ENCODE data around the gene TSSK2.

DNA sequence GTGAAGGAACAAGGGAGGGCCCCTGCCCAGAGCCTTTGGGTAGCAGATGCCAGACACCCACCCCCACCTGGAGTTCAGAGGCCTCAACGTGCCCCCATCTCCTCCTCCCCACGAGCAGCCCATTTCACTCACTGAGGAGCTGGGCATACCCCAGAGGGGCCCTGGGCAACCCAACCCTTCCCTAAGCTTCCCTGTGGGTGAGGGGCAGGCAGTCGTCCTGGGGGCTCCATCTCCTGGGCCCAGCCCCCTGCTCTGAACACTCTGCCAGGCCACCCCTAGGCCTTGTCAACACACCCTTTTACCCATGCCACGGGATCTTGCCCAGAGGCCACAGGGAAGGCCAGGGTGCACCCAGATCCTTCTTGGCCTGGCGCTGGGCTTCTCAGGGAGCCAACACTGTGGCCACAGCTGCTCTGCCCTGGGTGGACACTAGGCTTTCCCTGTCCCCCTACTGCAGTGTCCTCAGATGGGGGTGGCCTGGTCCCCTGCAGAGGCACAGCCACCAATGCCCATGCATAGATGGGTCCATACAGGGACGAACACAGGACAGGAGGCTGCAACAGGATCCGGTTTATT, 44.0 kb downstream of the TSSK2 start:
- TF ChIP-seq, protein P1, sequence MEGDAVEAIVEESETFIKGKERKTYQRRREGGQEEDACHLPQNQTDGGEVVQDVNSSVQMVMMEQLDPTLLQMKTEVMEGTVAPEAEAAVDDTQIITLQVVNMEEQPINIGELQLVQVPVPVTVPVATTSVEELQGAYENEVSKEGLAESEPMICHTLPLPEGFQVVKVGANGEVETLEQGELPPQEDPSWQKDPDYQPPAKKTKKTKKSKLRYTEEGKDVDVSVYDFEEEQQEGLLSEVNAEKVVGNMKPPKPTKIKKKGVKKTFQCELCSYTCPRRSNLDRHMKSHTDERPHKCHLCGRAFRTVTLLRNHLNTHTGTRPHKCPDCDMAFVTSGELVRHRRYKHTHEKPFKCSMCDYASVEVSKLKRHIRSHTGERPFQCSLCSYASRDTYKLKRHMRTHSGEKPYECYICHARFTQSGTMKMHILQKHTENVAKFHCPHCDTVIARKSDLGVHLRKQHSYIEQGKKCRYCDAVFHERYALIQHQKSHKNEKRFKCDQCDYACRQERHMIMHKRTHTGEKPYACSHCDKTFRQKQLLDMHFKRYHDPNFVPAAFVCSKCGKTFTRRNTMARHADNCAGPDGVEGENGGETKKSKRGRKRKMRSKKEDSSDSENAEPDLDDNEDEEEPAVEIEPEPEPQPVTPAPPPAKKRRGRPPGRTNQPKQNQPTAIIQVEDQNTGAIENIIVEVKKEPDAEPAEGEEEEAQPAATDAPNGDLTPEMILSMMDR (IDR thresholded peaks at IDR 0.05; ENCODE audit: insufficient read depth, low read depth, low read length): no peak
- TF ChIP-seq EZH2 (IDR thresholded peaks at IDR 0.05; ENCODE audit: insufficient read depth, low read length): no peak

All from astrocyte (in vitro differentiated cells and primary cell).